Neural progenitor cell (in vitro differentiated cells): ENCODE data around the gene NAA10.

Experiments used
- CTCF ChIP-seq: fragments of 200-600 bp; sonication (generic); IDR thresholded peaks from 2 replicates; pipeline ENCODE4 v1.5.1; 2017; ENCODE audit warnings: antibody characterized with exemption, mild to moderate bottlenecking
- EZH2 ChIP-seq: fragments of 200-600 bp; sonication (generic); IDR thresholded peaks from 2 replicates; pipeline ENCODE4 v1.6.1; 2017; ENCODE audit warnings: antibody characterized with exemption, mild to moderate bottlenecking, moderate library complexity
- EZH2phosphoT487 ChIP-seq: fragments of 200-600 bp; sonication (generic); IDR thresholded peaks from 2 replicates; pipeline ENCODE4 v1.6.1; 2017; ENCODE audit warnings: antibody characterized with exemption

- TF ChIP-seq CTCF (no peak), EZH2 (no peak), EZH2phosphoT487 (no peak)
These were observed 48.5 kb upstream of the NAA10 start for GRCh38 chrX:153983321-153983801.
